Breast epithelium (tissue), 4 donors: ENCODE data around the gene RHOT1. TPM values are rescaled to one million over a fixed set of nuclear protein-coding genes. Genes with fewer than 3 reads are reported as not detected.
"Not testable (repeated sequence)": the region's sequence is repeated elsewhere in the genome, so short reads cannot be mapped to it uniquely, and the experiment has no call there.

Experiments used
- DNase-seq, 2 donors: peaks; one replicate each; pipeline ENCODE4 v3.0.0-alpha.2; 2019; ENCODE audit warnings: low spot score in 2 of 2
- H3K27ac ChIP-seq, 2 donors: fragments of 200-600 bp; sonication (generic) in 1 of 2; one replicate each; pipeline ENCODE4 v1.5.1; 2016 to 2019; ENCODE audit warnings: mild to moderate bottlenecking in 1 of 2
- H3K27me3 ChIP-seq, 2 donors: fragments of 200-600 bp; sonication (generic) in 1 of 2; one replicate each; pipeline versions ENCODE4 v1.5.1 to v1.6.0; 2017 to 2019; ENCODE audit warnings: control low read depth in 1 of 2, mild to moderate bottlenecking in 1 of 2
- H3K36me3 ChIP-seq: fragments of 200-600 bp; one replicate; pipeline ENCODE4 v1.5.1; 2019
- H3K4me1 ChIP-seq, 2 donors: fragments of 200-600 bp; sonication (generic); one replicate each; pipeline ENCODE4 v1.5.1; 2016 to 2019; ENCODE audit warnings: control low read depth in 1 of 2
- H3K4me3 ChIP-seq, 3 donors: fragments of 200-600 bp; sonication (generic); 1 replicate in 2 of 3; 2 replicates in 1 of 3; pipeline ENCODE4 v1.5.1; 2016 to 2019; ENCODE audit warnings: mild to moderate bottlenecking in 3 of 3, moderate library complexity in 2 of 3
- H3K9me3 ChIP-seq, 2 donors: fragments of 200-600 bp; sonication (generic) in 1 of 2; one replicate each; pipeline ENCODE4 v1.5.1; 2016 to 2019; ENCODE audit warnings: control low read depth in 1 of 2
- POLR2A ChIP-seq: fragments of 450-650 bp; IDR thresholded peaks from one replicate; pipeline ENCODE4 v1.6.1; 2016; ENCODE audit warnings: antibody characterized with exemption, mild to moderate bottlenecking, moderate library complexity
- POLR2AphosphoS5 ChIP-seq, 3 donors: sonication (generic); formaldehyde crosslinking; IDR thresholded peaks; one replicate each; pipeline ENCODE4 v1.6.1; 2017; ENCODE audit warnings: antibody characterized with exemption in 3 of 3
- intact Hi-C: fragments of 100-400 bp; cut with DNase I; formaldehyde crosslinking; loops from one replicate; pipeline ENCODE4 v1.15.1; 2023; ENCODE audit warnings: low total_unique reads
- total RNA-seq, 3 donors: library from RNA; depleted of rRNA; stranded (reverse); fragments of >200 nt; gene quantifications; one replicate each; pipeline ENCODE4 v1.1.0, GENCODE V29; 2016
- TF ChIP-seq, protein P1 (sequence below), 3 donors: fragments of 450-650 bp; IDR thresholded peaks; one replicate each; pipeline ENCODE4 v1.5.1; 2016 to 2017; ENCODE audit warnings: antibody characterized with exemption in 3 of 3, mild to moderate bottlenecking in 3 of 3, moderate library complexity in 3 of 3

Gene RHOT1
- total RNA-seq, 3 donors from 2014 or later = 62.9 to 74.6 (median 72.0) TPM

DNA sequence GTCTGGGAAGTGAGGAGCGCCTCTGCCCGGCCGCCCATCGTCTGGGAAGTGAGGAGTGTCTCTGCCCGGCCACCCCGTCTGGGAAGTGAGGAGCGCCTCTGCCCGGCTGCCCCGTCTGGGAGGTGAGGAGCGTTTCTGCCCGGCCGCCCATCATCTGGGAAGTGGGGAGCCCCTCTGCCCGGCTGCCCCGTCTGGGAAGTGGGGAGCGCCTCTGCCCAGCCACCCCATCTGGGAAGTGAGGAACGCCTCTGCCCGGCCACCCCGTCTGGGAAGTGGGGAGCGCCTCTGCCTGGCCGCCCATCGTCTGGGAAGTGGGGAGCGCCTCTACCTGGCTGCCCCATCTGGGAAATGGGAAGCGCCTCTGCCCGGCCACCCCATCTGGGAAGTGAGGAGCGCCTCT is 37.2 kb downstream of the RHOT1 start:
- H3K4me1 ChIP-seq, H3K27me3 ChIP-seq, intact Hi-C loops, H3K4me3 ChIP-seq, H3K27ac ChIP-seq, H3K9me3 ChIP-seq, DNase-seq, H3K36me3 ChIP-seq: not testable (repeated sequence)

DNA sequence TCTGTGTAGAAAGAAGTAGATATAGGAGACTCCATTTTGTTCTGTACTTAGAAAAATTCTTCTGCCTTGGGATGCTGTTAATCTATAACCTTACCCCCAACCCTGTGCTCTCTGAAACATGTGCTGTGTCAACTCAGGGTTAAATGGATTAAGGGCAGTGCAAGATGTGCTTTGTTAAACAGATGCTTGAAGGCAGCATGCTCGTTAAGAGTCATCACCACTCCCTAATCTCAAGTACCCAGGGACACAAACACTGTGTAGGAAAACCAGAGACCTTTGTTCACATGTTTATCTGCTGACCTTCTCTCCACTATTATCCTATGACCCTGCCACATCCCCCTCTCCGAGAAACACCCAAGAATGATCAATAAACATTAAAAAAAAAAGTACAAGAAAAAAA is 38.0 kb downstream of the RHOT1 start:
- H3K4me3 ChIP-seq, H3K27ac ChIP-seq, H3K36me3 ChIP-seq, DNase-seq, H3K9me3 ChIP-seq, H3K27me3 ChIP-seq, intact Hi-C loops, H3K4me1 ChIP-seq: not testable (repeated sequence)

DNA sequence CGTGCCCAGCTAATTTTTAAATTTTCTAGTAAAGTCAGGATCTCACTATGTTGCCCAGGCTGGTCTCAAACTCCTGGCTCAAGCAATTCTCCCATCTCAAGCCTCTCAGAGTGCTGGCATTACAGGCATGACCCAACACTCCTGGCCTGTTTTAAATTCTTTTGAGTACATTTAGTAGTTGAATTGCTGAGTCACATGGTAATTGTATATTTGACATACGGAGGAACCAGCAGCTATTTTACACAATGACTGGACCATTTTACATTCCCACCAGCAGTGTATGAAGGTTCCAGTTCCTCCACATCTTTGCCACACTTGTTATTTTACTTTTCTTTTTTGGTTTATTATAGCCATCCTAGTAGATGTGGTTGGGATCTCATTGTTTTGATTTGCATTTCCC is 43.6 kb downstream of the RHOT1 start:
- TF ChIP-seq POLR2AphosphoS5 (IDR thresholded peaks at IDR 0.05) (no peak), POLR2A (no peak)
- TF ChIP-seq, protein P1, sequence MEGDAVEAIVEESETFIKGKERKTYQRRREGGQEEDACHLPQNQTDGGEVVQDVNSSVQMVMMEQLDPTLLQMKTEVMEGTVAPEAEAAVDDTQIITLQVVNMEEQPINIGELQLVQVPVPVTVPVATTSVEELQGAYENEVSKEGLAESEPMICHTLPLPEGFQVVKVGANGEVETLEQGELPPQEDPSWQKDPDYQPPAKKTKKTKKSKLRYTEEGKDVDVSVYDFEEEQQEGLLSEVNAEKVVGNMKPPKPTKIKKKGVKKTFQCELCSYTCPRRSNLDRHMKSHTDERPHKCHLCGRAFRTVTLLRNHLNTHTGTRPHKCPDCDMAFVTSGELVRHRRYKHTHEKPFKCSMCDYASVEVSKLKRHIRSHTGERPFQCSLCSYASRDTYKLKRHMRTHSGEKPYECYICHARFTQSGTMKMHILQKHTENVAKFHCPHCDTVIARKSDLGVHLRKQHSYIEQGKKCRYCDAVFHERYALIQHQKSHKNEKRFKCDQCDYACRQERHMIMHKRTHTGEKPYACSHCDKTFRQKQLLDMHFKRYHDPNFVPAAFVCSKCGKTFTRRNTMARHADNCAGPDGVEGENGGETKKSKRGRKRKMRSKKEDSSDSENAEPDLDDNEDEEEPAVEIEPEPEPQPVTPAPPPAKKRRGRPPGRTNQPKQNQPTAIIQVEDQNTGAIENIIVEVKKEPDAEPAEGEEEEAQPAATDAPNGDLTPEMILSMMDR (IDR thresholded peaks at IDR 0.05) = no peak
- DNase-seq = no peak
- intact Hi-C loops = no loop called here
- H3K4me3 ChIP-seq = no peak overlapping the region
- no peaks in the 10 kb centered on the region for H3K9me3 ChIP-seq
- no peaks in the 10 kb centered on the region for H3K36me3 ChIP-seq
- no peaks in the 10 kb centered on the region for H3K27me3 ChIP-seq
- no peaks in the 10 kb centered on the region for H3K4me1 ChIP-seq
- no peak overlapping the region for H3K27ac ChIP-seq

DNA sequence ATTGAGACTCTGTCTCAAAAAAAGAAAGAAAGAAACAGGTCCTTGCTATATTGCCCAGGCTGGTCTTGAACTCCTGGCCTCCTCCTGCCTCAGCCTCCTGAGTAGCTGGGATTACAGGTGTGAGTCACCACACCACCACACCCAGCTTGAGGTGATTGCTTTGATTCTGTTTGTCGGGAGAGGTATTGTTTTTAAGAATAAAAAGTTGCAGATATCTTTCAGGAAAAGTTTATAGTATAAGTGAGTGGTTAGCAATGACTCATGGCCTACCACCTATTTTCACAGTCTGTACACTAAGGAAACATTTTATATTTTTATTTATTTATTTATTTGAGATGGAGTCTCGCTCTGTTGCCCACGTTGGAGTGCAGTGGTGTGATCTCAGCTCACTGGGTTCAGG is 45.0 kb downstream of the RHOT1 start:
- no peak overlapping the region for H3K27ac ChIP-seq
- no peaks in the 10 kb centered on the region for H3K36me3 ChIP-seq
- no peaks in the 10 kb centered on the region for H3K9me3 ChIP-seq
- intact Hi-C loops = no loop called here
- TF ChIP-seq, protein P1 (IDR thresholded peaks at IDR 0.05) = no peak
- TF ChIP-seq POLR2AphosphoS5 (IDR thresholded peaks at IDR 0.05) = no peak
- TF ChIP-seq POLR2A = no peak
- no peaks in the 10 kb centered on the region for H3K27me3 ChIP-seq
- H3K4me3 ChIP-seq = no peak overlapping the region
- no peak for DNase-seq
- H3K4me1 ChIP-seq = no peaks in the 10 kb centered on the region

DNA sequence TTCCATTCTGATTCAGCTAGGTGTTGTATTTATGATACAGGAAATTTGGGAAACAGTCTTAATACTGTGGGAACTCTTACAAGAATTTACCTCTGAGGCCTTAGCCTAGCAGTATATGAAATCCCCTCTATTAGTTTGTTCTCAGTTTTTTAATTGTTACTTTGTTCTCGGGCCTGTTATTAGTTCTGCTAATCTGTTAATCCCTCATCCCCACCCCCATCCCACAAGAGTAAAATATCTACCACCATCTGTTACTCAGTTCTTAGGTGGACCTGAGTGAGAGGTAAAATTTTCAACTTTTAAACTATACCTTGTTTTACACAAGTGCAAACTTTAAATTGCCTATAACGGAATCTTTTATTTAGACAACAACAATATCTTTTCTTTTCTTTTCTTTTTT is 47.0 kb downstream of the RHOT1 start:
- no peaks in the 10 kb centered on the region for H3K4me1 ChIP-seq
- H3K9me3 ChIP-seq = no peaks in the 10 kb centered on the region
- H3K36me3 ChIP-seq = no peaks in the 10 kb centered on the region
- H3K27ac ChIP-seq = no peak overlapping the region
- intact Hi-C loops = no loop called here
- no peak for DNase-seq
- TF ChIP-seq POLR2A = no peak
- TF ChIP-seq, protein P1 (IDR thresholded peaks at IDR 0.05) = no peak
- no peak for TF ChIP-seq POLR2AphosphoS5 (IDR thresholded peaks at IDR 0.05)
- no peak overlapping the region for H3K4me3 ChIP-seq
- H3K27me3 ChIP-seq = no peaks in the 10 kb centered on the region

DNA sequence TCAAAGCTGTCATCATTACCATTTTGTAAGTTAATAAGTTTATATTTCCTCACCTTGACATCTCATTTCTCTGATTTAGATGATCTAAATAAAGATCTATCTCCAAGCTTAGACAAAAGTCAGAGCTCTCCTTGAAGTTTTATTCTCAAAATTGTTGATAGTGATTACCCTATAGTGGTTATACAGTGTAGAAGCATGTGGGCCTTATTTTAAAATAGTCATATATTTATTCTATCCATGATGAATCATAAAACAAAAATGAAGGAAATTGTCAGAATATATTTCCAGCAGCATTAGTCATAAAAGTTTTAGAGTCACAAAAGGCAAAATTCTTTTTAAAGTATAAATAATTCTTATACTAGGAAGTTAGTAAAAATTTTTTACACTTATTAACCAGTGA is 49.0 kb downstream of the RHOT1 start:
- Histone ChIP-seq H3K36me3 (no peaks in the 10 kb centered on the region), H3K4me1 (no peaks in the 10 kb centered on the region), H3K27me3 (no peaks in the 10 kb centered on the region), H3K4me3 (no peak overlapping the region), H3K27ac (no peak overlapping the region), H3K9me3 (no peaks in the 10 kb centered on the region)
- no peak for DNase-seq
- TF ChIP-seq POLR2AphosphoS5 (IDR thresholded peaks at IDR 0.05) (no peak), POLR2A (no peak)
- TF ChIP-seq, protein P1 (IDR thresholded peaks at IDR 0.05) = no peak
- intact Hi-C loops = no loop called here
